Sigmoid colon (tissue), 7 donors: Measurements from ENCODE around the gene DXO. TPM values are rescaled to one million over a fixed set of nuclear protein-coding genes. Genes with fewer than 3 reads are reported as not detected.

ENCODE experiments used
- DNase-seq: peaks from one replicate; pipeline ENCODE4 v3.0.0-alpha.2; 2019
- H3K27ac ChIP-seq, 4 donors: fragments of 200-600 bp; sonication (generic); one replicate each; pipeline ENCODE4 v1.5.1; 2016 to 2019; ENCODE audit warnings: mild to moderate bottlenecking in 1 of 4
- H3K27me3 ChIP-seq, 3 donors: fragments of 200-600 bp; sonication (generic); one replicate each; pipeline ENCODE4 v1.5.1; 2019; ENCODE audit warnings: mild to moderate bottlenecking in 1 of 3
- H3K36me3 ChIP-seq, 4 donors: fragments of 200-600 bp; sonication (generic); one replicate each; pipeline ENCODE4 v1.5.1; 2016 to 2019
- H3K4me1 ChIP-seq, 4 donors: fragments of 200-600 bp; sonication (generic); one replicate each; pipeline ENCODE4 v1.5.1; 2017 to 2019
- H3K4me3 ChIP-seq, 4 donors: fragments of 200-600 bp; sonication (generic); one replicate each; pipeline ENCODE4 v1.5.1; 2017 to 2019; ENCODE audit warnings: mild to moderate bottlenecking in 2 of 4, moderate library complexity in 1 of 4
- H3K9me3 ChIP-seq, 4 donors: fragments of 200-600 bp in 3 of 4; sonication (generic) in 3 of 4; one replicate each; pipeline versions ENCODE4 v1.5.1 to v1.6.1; 2013 to 2019
- EP300 ChIP-seq, 4 donors: sonication (generic); formaldehyde crosslinking; IDR thresholded peaks; one replicate each; pipeline ENCODE4 v1.6.1; 2017; ENCODE audit warnings: antibody characterized with exemption in 4 of 4
- POLR2A ChIP-seq, 2 donors: fragments of 450-650 bp; IDR thresholded peaks; one replicate each; pipeline ENCODE4 v1.6.1; 2016; ENCODE audit warnings: antibody characterized with exemption in 2 of 2, mild to moderate bottlenecking in 2 of 2, moderate library complexity in 2 of 2
- POLR2AphosphoS5 ChIP-seq, 4 donors: sonication (generic); formaldehyde crosslinking; IDR thresholded peaks; one replicate each; pipeline ENCODE4 v1.6.1; 2017; ENCODE audit warnings: antibody characterized with exemption in 4 of 4
- WGBS, 2 donors: extraction: QIAGEN DNeasy Blood & Tissue Kit; methylation state at CpG; one replicate each; pipeline ENCODE4 v1.1.7; 2013; 5-methylcytosine and 5-hydroxymethylcytosine counted together
- intact Hi-C: fragments of 100-400 bp; cut with DNase I; formaldehyde crosslinking; loops from one replicate; pipeline ENCODE4 v1.15.1; 2023
- polyA plus RNA-seq, 3 donors: library from polyadenylated mRNA; stranded (reverse); fragments of 200-250 nt; gene quantifications; one replicate each; pipeline ENCODE4 v1.2.3, GENCODE V29; 2013
- total RNA-seq, 4 donors: library from RNA; depleted of rRNA; stranded (reverse); fragments of >200 nt; gene quantifications; one replicate each; pipeline ENCODE4 v1.1.0, GENCODE V29; 2016
- TF ChIP-seq, protein P1 (sequence below), 4 experiments: fragments of 450-650 bp in 3 of 4; fragments of 200-600 bp in 1 of 4; IDR thresholded peaks; one replicate each; pipeline ENCODE4 v1.5.1; 2016 to 2019; ENCODE audit warnings: antibody characterized with exemption in 4 of 4, mild to moderate bottlenecking in 3 of 4, moderate library complexity in 2 of 4
- donor health status: healthy with polysubstance abuse.
- donor health status: Bipolar disorder and iron deficiency.
- donor health status: healthy.

Gene DXO
- total and polyA plus RNA-seq, 7 donors = 8.4 to 22.7 (median 15.1) TPM

DNA sequence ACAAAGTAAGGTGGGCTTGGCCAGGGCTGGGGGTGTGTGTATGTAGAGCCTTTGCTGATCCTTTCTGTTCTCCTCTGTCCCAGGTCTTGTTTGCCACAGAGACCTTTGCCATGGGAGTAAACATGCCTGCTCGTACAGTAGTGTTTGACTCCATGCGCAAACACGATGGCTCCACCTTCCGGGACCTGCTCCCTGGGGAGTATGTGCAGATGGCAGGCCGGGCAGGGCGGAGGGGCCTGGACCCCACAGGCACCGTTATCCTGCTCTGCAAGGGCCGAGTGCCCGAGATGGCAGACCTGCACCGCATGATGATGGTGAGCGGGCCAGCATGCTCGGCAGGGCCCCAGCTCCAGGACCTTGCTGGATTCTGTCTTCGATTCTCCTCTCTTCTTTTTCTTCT lies 6.2 kb downstream of the DXO start:
- peaks cover 26 to 100% (median 75%) of the 10 kb centered on the region in 4 donors for H3K36me3 ChIP-seq
- intact Hi-C loops = no loop called here
- H3K4me1 ChIP-seq = peaks cover 0 to 9% (median 7%) of the 10 kb centered on the region in 4 donors
- no peak overlapping the region for H3K4me3 ChIP-seq
- no peaks in the 10 kb centered on the region for H3K27me3 ChIP-seq
- no peaks in the 10 kb centered on the region for H3K9me3 ChIP-seq
- WGBS, 2 donors = 91 to 94% methylated on average over 13 of the region's 13 CpGs
- no peak for DNase-seq
- no peak for TF ChIP-seq POLR2AphosphoS5 (IDR thresholded peaks at IDR 0.05)
- TF ChIP-seq, protein P1, sequence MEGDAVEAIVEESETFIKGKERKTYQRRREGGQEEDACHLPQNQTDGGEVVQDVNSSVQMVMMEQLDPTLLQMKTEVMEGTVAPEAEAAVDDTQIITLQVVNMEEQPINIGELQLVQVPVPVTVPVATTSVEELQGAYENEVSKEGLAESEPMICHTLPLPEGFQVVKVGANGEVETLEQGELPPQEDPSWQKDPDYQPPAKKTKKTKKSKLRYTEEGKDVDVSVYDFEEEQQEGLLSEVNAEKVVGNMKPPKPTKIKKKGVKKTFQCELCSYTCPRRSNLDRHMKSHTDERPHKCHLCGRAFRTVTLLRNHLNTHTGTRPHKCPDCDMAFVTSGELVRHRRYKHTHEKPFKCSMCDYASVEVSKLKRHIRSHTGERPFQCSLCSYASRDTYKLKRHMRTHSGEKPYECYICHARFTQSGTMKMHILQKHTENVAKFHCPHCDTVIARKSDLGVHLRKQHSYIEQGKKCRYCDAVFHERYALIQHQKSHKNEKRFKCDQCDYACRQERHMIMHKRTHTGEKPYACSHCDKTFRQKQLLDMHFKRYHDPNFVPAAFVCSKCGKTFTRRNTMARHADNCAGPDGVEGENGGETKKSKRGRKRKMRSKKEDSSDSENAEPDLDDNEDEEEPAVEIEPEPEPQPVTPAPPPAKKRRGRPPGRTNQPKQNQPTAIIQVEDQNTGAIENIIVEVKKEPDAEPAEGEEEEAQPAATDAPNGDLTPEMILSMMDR (IDR thresholded peaks at IDR 0.05) = no peak
- TF ChIP-seq POLR2A (IDR thresholded peaks at IDR 0.05) = no peak
- no peak for TF ChIP-seq EP300 (IDR thresholded peaks at IDR 0.05)
- no peak overlapping the region for H3K27ac ChIP-seq

DNA sequence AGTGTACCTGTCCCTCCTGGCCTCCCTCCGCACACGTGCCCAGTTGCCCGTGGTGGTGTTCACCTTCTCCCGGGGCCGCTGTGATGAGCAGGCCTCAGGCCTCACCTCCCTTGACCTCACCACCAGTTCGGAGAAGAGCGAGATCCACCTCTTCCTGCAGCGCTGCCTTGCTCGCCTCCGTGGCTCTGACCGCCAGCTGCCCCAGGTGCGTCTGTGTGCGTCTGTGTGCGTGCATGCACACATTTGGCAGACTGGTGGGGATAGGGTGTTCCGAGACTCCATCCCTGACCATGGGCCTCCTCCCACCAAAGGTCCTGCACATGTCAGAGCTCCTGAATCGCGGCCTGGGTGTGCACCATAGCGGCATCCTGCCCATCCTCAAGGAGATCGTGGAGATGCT lies 8.0 kb downstream of the DXO start:
- intact Hi-C loops = no loop called here
- Histone ChIP-seq H3K4me3 (no peak overlapping the region), H3K9me3 (no peaks in the 10 kb centered on the region), H3K36me3 (peaks cover 27 to 86% (median 71%) of the 10 kb centered on the region in 4 donors), H3K27me3 (no peaks in the 10 kb centered on the region), H3K27ac (no peak overlapping the region), H3K4me1 (peaks cover 0 to 12% (median 9%) of the 10 kb centered on the region in 4 donors)
- DNase-seq = no peak
- 96% methylated on average over 19 of the region's 19 CpGs for WGBS, 2 donors
- no peak for TF ChIP-seq POLR2A (IDR thresholded peaks at IDR 0.05)
- no peak for TF ChIP-seq EP300 (IDR thresholded peaks at IDR 0.05)
- TF ChIP-seq, protein P1 (IDR thresholded peaks at IDR 0.05) = no peak
- no peak for TF ChIP-seq POLR2AphosphoS5 (IDR thresholded peaks at IDR 0.05)

DNA sequence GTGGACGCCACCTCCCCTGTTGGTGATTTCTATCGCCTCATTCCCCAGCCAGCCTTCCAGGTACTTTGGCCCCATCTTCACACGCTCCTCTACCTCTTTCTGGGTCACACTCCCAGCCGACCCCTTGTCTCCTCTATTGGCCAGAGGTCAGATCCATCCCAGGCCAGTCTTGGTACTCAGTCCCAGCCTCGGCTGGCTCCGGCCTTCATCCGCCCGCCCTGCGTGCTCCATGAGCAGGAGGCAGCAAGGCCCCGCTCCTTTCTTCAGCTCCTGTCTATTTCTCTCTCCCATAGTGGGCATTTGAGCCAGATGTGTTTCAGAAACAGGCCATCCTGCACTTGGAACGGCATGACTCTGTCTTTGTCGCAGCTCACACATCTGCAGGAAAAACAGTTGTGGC lies 10.3 kb downstream of the DXO start:
- H3K27me3 ChIP-seq = no peaks in the 10 kb centered on the region
- H3K9me3 ChIP-seq = no peaks in the 10 kb centered on the region
- H3K36me3 ChIP-seq = peaks cover 31 to 69% (median 53%) of the 10 kb centered on the region in 4 donors
- intact Hi-C loops = no loop called here
- H3K4me3 ChIP-seq = no peak overlapping the region
- no peak for DNase-seq
- peaks cover 0 to 25% (median 22%) of the 10 kb centered on the region in 4 donors for H3K4me1 ChIP-seq
- WGBS, 2 donors = 96 to 97% methylated on average over 12 of the region's 12 CpGs
- H3K27ac ChIP-seq = no peak overlapping the region
- TF ChIP-seq POLR2AphosphoS5 (IDR thresholded peaks at IDR 0.05) (no peak), EP300 (IDR thresholded peaks at IDR 0.05) (no peak), POLR2A (IDR thresholded peaks at IDR 0.05) (no peak)
- TF ChIP-seq, protein P1 (IDR thresholded peaks at IDR 0.05) = no peak

DNA sequence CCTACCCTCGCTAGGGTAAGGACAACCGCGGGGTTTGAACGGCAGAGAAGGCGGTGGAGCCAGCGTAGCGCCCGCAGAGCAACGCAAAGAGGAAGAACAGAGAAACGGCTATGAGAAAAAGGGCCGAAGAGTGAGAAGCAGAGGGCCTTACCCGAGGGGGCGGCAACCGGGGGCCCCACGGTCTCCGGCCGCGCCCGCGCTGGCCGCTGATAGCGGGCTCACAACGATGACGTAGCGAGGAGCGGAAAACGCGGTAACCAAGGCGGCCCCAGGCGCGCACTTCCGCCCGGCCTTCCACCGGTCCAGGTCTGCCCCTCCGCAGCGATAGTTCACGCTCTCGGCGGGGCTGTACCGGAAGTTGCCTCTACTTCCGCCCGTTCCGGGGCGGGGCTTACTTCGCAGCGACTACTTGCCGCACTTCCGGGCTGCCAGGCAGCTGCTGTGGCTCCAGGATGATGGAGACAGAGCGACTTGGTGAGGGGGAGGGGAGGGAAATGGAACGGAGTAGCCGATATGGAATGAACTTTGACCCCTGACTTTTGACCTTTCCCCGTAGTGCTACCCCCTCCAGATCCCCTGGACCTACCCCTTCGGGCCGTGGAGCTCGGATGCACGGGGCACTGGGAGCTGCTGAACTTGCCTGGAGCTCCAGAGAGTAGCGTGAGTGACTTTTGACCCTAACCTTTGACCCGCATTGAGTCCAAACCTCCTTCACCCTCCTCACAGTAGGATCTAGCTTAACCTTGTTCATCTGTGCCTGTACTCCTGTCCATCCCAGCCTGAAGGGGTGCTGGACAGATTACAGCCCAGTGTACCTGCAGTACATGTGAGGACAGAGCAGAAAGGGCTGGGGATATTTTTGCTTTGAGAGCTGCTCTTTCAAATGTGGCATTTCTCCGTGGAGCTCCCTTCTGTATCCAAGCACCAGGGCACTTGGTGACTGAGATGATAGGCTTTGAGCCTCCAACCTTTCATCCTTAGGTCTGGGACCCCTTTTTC lies 12.9 kb downstream of the DXO start, which contains the start of the genes NELFE and SKIC2:
TSS of gene NELFE (minus strand) at position 231 of the 999 bp plus-strand sequence. CDS start 525 bp downstream, outside the sequence.
TSS of gene SKIC2 (plus strand) at position 435 of the 999 bp plus-strand sequence. CDS start at position 453, 18 bp downstream.
- Histone ChIP-seq H3K4me1 (peaks cover 0 to 25% (median 22%) of the 10 kb centered on the region in 4 donors), H3K27me3 (no peaks in the 10 kb centered on the region), H3K4me3 (peak within 1 kb of the TSS; percentile 65 to 92 (median 83)), H3K36me3 (peaks cover 43 to 68% (median 54%) of the 10 kb centered on the region in 4 donors), H3K9me3 (no peaks in the 10 kb centered on the region), H3K27ac (peak within 1 kb of the TSS; percentile 77 to 91 (median 88))
- TF ChIP-seq, protein P1 (IDR thresholded peaks at IDR 0.05) = no peak
- peak; percentile 46 to 52 for TF ChIP-seq POLR2A (IDR thresholded peaks at IDR 0.05)
- TF ChIP-seq POLR2AphosphoS5 (IDR thresholded peaks at IDR 0.05) = peak; percentile 82 to 91 (median 88)
- TF ChIP-seq EP300 (IDR thresholded peaks at IDR 0.05) = peak in 1 of 4 donors; percentile 48
- WGBS, 2 donors = 0 to 1% methylated on average over 59 of the region's 59 CpGs
- intact Hi-C loops = loop anchor here (1.0 to 10.0 kb wide), 4 partner anchors 12 to 414 kb away; partner anchors contain the start of genes ATP6V1G2, DDX39B, NFKBIL1 and ZBTB12
- peak; percentile 99 for DNase-seq
